H1 (cell line): Measurements from ENCODE around the gene SDSL. TPM values are rescaled to one million over a fixed set of nuclear protein-coding genes. Genes with fewer than 3 reads are reported as not detected.

Experiments
- CTCF ChIA-PET: fragments of 300-600 bp; sonication (Branson Sonifier 250); formaldehyde crosslinking; loops from one replicate; lab custom pipeline; 2021; ENCODE audit not compliant: partially characterized antibody; lab: Charles Lee
- POLR2A ChIA-PET: fragments of 300-600 bp; sonication (Branson Sonifier 250); formaldehyde crosslinking; loops from one replicate; lab custom pipeline; 2021; ENCODE audit warnings: inconsistent platforms; ENCODE audit not compliant: partially characterized antibody; lab: Charles Lee
- DNase-seq, 2 experiments: peaks; one replicate each; pipeline versions ENCODE4 v3.0.0 to v3.0.0-alpha.2; 2010 to 2022; ENCODE audit warnings: low spot score in 2 of 2, low read depth in 1 of 2, mixed read lengths in 1 of 2
- FAIRE-seq: peaks from 2 replicates; lab custom pipeline; 2011; peaks lifted over from hg19 to GRCh38; lab: Jason Lieb, UNC
- H2AFZ ChIP-seq: 2 replicates; pipeline ENCODE4 v1.8.1; 2012; ENCODE audit warnings: low read length, inconsistent platforms
- H2AK5ac ChIP-seq: 2 replicates; pipeline ENCODE4 v1.6.1; 2013; ENCODE audit warnings: low read depth, low read length
- H2BK120ac ChIP-seq: replicated peaks from 2 replicates; pipeline ENCODE3; 2013; ENCODE audit warnings: low read depth, low read length, inconsistent platforms
- H2BK12ac ChIP-seq: 2 replicates; pipeline ENCODE4 v1.6.1; 2013; ENCODE audit warnings: low read depth, low read length
- H2BK15ac ChIP-seq: 2 replicates; pipeline ENCODE4 v1.6.1; 2013; ENCODE audit warnings: low read length
- H2BK20ac ChIP-seq: 2 replicates; pipeline ENCODE4 v1.6.1; 2013; ENCODE audit warnings: low read length
- H2BK5ac ChIP-seq: 2 replicates; pipeline ENCODE4 v1.6.1; 2013; ENCODE audit warnings: low read depth, low read length
- H3K14ac ChIP-seq: 2 replicates; pipeline ENCODE4 v1.6.1; 2013; ENCODE audit warnings: inconsistent platforms; ENCODE audit not compliant: insufficient read length
- H3K18ac ChIP-seq: 2 replicates; pipeline ENCODE4 v1.6.1; 2013; ENCODE audit warnings: low read length; ENCODE audit errors: extremely low read depth
- H3K23ac ChIP-seq: 2 replicates; pipeline ENCODE4 v1.6.1; 2013; ENCODE audit warnings: inconsistent platforms; ENCODE audit not compliant: insufficient read length
- H3K23me2 ChIP-seq: 2 replicates; pipeline ENCODE4 v1.6.1; 2013; ENCODE audit warnings: low read depth, low read length
- H3K27ac ChIP-seq: 2 replicates; pipeline ENCODE4 v1.6.1; 2011; ENCODE audit warnings: low read depth, low read length, inconsistent platforms
- H3K27me3 ChIP-seq, 4 experiments: replicated peaks in 1 of 4; 1 replicate in 1 of 4; 2 replicates in 3 of 4; pipeline versions ENCODE4 v1.6.1 to v1.8.1; 2011 to 2013; ENCODE audit warnings: low read length in 3 of 4, mild to moderate bottlenecking in 3 of 4, inconsistent platforms in 2 of 4, mixed read lengths in 2 of 4, moderate library complexity in 1 of 4; ENCODE audit not compliant: control insufficient read depth in 3 of 4, insufficient read depth in 3 of 4; ENCODE audit errors: extremely low read depth in 1 of 4
- H3K36me3 ChIP-seq, 4 experiments: 2 replicates each; pipeline versions ENCODE4 v1.6.1 to v1.8.1; 2011 to 2013; ENCODE audit warnings: mild to moderate bottlenecking in 4 of 4, low read length in 3 of 4, moderate library complexity in 2 of 4, control low read depth in 1 of 4, inconsistent platforms in 1 of 4; ENCODE audit not compliant: insufficient read depth in 4 of 4, control insufficient read depth in 2 of 4
- H3K4ac ChIP-seq: replicated peaks from 2 replicates; pipeline ENCODE3; 2013; ENCODE audit warnings: low read length, low read depth, mixed read lengths, inconsistent platforms; ENCODE audit not compliant: insufficient read length
- H3K4me1 ChIP-seq, 4 experiments: replicated peaks in 1 of 4; 1 replicate in 1 of 4; 2 replicates in 3 of 4; pipeline versions ENCODE4 v1.6.1 to v1.8.1; 2011 to 2013; ENCODE audit warnings: low read length in 3 of 4, inconsistent platforms in 2 of 4, mixed read lengths in 1 of 4; ENCODE audit not compliant: insufficient read depth in 4 of 4, control insufficient read depth in 3 of 4
- H3K4me2 ChIP-seq, 2 experiments: 2 replicates each; pipeline versions ENCODE4 v1.6.1 to v1.8.1; 2011 to 2013; ENCODE audit warnings: low read depth in 2 of 2, low read length in 2 of 2, control low read depth in 1 of 2, inconsistent platforms in 1 of 2, mild to moderate bottlenecking in 1 of 2; ENCODE audit not compliant: insufficient read depth in 1 of 2
- H3K4me3 ChIP-seq, 4 experiments: fragments of 200-600, 300-600 bp in 1 of 4; sonication (generic), shearing (Covaris generic), sonication (Bioruptor Twin) in 1 of 4; 2 replicates each; pipeline versions ENCODE4 v1.5.1 to v1.8.1; 2011 to 2016; ENCODE audit warnings: low read length in 4 of 4, low read depth in 3 of 4, control low read depth in 2 of 4, inconsistent platforms in 2 of 4, mild to moderate bottlenecking in 2 of 4, mixed read lengths in 1 of 4, moderate library complexity in 1 of 4; ENCODE audit not compliant: insufficient read depth in 2 of 4; ENCODE audit errors: extremely low read depth in 1 of 4
- H3K56ac ChIP-seq: replicated peaks from 2 replicates; pipeline ENCODE3; 2013; ENCODE audit warnings: low read depth, mild to moderate bottlenecking, mixed read lengths, low read length, inconsistent platforms; ENCODE audit not compliant: insufficient read length
- H3K79me1 ChIP-seq: 2 replicates; pipeline ENCODE4 v1.6.1; 2013; ENCODE audit warnings: low read depth, low read length, control low read depth
- H3K79me2 ChIP-seq, 2 experiments: 2 replicates each; pipeline versions ENCODE4 v1.6.1 to v1.8.1; 2012 to 2013; ENCODE audit warnings: low read length in 2 of 2, mild to moderate bottlenecking in 2 of 2, inconsistent platforms in 1 of 2; ENCODE audit not compliant: insufficient read depth in 2 of 2, control insufficient read depth in 1 of 2
- H3K9ac ChIP-seq, 4 experiments: replicated peaks in 1 of 4; 1 replicate in 1 of 4; 2 replicates in 3 of 4; pipeline versions ENCODE4 v1.6.1 to v1.8.1; 2011 to 2013; ENCODE audit warnings: low read depth in 3 of 4, low read length in 3 of 4, control low read depth in 2 of 4, mild to moderate bottlenecking in 2 of 4, moderate library complexity in 2 of 4, inconsistent platforms in 1 of 4; ENCODE audit errors: extremely low read depth in 1 of 4
- H3K9me3 ChIP-seq, 2 experiments: 2 replicates each; pipeline versions ENCODE4 v1.6.1 to v1.8.1; 2012 to 2013; ENCODE audit warnings: mild to moderate bottlenecking in 2 of 2, moderate library complexity in 2 of 2, control low read depth in 1 of 2, inconsistent platforms in 1 of 2, low read depth in 1 of 2, low read length in 1 of 2, mixed read lengths in 1 of 2; ENCODE audit not compliant: insufficient read depth in 2 of 2
- H4K20me1 ChIP-seq, 2 experiments: replicated peaks in 1 of 2; 2 replicates each; pipeline versions ENCODE3 to v1.8.1; 2011 to 2013; ENCODE audit warnings: inconsistent platforms in 2 of 2, low read length in 2 of 2, mild to moderate bottlenecking in 1 of 2; ENCODE audit not compliant: insufficient read depth in 2 of 2, control insufficient read depth in 1 of 2
- H4K5ac ChIP-seq: 2 replicates; pipeline ENCODE4 v1.6.1; 2013; ENCODE audit warnings: low read length, low read depth, mixed read lengths, inconsistent platforms; ENCODE audit not compliant: insufficient read length
- H4K8ac ChIP-seq: 2 replicates; pipeline ENCODE4 v1.8.0; 2013; ENCODE audit warnings: mild to moderate bottlenecking, moderate library complexity, low read length, inconsistent platforms; ENCODE audit not compliant: insufficient read depth; ENCODE audit errors: extremely low read depth
- H4K91ac ChIP-seq: replicated peaks from 2 replicates; pipeline ENCODE3; 2013; ENCODE audit warnings: low read length, mixed read lengths, inconsistent platforms; ENCODE audit not compliant: insufficient read length
- ASH2L ChIP-seq: fragments of 200-600, 300-600 bp; sonication (generic); IDR thresholded peaks from one replicate; pipeline ENCODE4 v1.7.1; 2017; ENCODE audit warnings: low read length
- CEBPB ChIP-seq: IDR thresholded peaks from 2 replicates; pipeline ENCODE4 v1.6.1; 2012; ENCODE audit warnings: low read depth, low read length
- CHD1 ChIP-seq: IDR thresholded peaks from 2 replicates; pipeline ENCODE4 v1.6.1; 2012; ENCODE audit warnings: low read depth, low read length, improper control_type of control experiment
- CREB1 ChIP-seq: IDR thresholded peaks from 2 replicates; pipeline ENCODE4 v1.6.1; 2012; ENCODE audit warnings: inconsistent platforms
- EGR1 ChIP-seq: IDR thresholded peaks from 2 replicates; pipeline ENCODE4 v1.6.1; 2011; ENCODE audit warnings: low read depth, low read length, borderline replicate concordance
- KDM4A ChIP-seq: IDR thresholded peaks from one replicate; pipeline ENCODE4 v1.7.1; 2012; ENCODE audit warnings: low read depth, mild to moderate bottlenecking, moderate library complexity, low read length, inconsistent platforms; ENCODE audit not compliant: severe bottlenecking
- KDM5A ChIP-seq: fragments of 200-600 bp; IDR thresholded peaks from 2 replicates; pipeline ENCODE4 v1.7.1; 2012; ENCODE audit warnings: mild to moderate bottlenecking, low read length, inconsistent platforms, mixed read lengths
- RBBP5 ChIP-seq: IDR thresholded peaks from 2 replicates; pipeline ENCODE4 v1.7.1; 2012; ENCODE audit warnings: low read depth, mild to moderate bottlenecking, inconsistent platforms, low read length, moderate library complexity, borderline replicate concordance
- SAP30 ChIP-seq: fragments of 300-600 bp; sonication (generic); IDR thresholded peaks from 2 replicates; pipeline ENCODE4 v1.7.1; 2012; ENCODE audit warnings: low read length, moderate library complexity, mild to moderate bottlenecking, inconsistent platforms; ENCODE audit not compliant: insufficient read depth, insufficient replicate concordance
- TAF1 ChIP-seq: IDR thresholded peaks from 2 replicates; pipeline ENCODE4 v1.6.1; 2011; ENCODE audit warnings: mild to moderate bottlenecking, low read depth, low read length
- WGBS, 2 experiments: shearing (Covaris generic) in 1 of 2; methylation state at CpG; one replicate each; pipeline versions ENCODE4 v1.1.6 to v1.1.7; 2013 to 2015; ENCODE audit warnings: low lambda C conversion rate in 2 of 2, mixed read lengths in 2 of 2, inconsistent platforms in 1 of 2, low coverage in 1 of 2, missing lambda C conversion rate in 1 of 2; ENCODE audit not compliant: insufficient replicate concordance in 2 of 2, insufficient coverage in 1 of 2, insufficient read length in 1 of 2; ENCODE audit errors: extremely low coverage in 1 of 2, missing lambda C conversion rate in 1 of 2; 5-methylcytosine and 5-hydroxymethylcytosine counted together
- polyA plus RNA-seq, 7 experiments: library from polyadenylated mRNA; depleted of rRNA in 3 of 7; stranded (reverse) in 5 of 7; unstranded in 2 of 7; fragments of >200 nt in 5 of 7; fragments of 200-250 nt in 2 of 7; gene quantifications; 1 replicate in 5 of 7; 2 replicates in 1 of 7; 4 replicates in 1 of 7; pipeline versions ENCODE4 v1.2.1 to v1.2.3, GENCODE V29; 2011 to 2013; ENCODE audit warnings: missing spikeins in 2 of 7, mixed read lengths in 2 of 7
- total RNA-seq: library from RNA; stranded (reverse); fragmentation: NEBNext Ultra II Directional; extraction: Animal tissue kit (Norgen Biotek cat#: 25700); gene quantifications from 2 replicates; pipeline ENCODE4 v1.2.1, GENCODE V29; 2021

The SDSL gene
- total and polyA plus RNA-seq, 2 of the 8 experiments (the other 6 are each of a cell fraction or from before 2014, with no cell fraction given): 0.69 to 1.3 TPM

- DNase-seq: no peak
Observed at GRCh38 chr12:113456761-113457160, 34.6 kb downstream of the SDSL start.

More at GRCh38 chr12:113456761-113457160, 34.6 kb downstream of the SDSL start:
- POLR2A ChIA-PET: no interaction called here
- no peak overlapping the region for H3K4ac ChIP-seq
- 0 out of 4 replicates have a peak overlapping the region, but pooled peaks of 1 of the 2 experiments have one; percentile 5 for H3K4me2 ChIP-seq
- no peak overlapping the region for H2BK20ac ChIP-seq
- H2AK5ac ChIP-seq: no peak overlapping the region
- TF ChIP-seq KDM5A: no peak
- no peak for TF ChIP-seq RBBP5
- TF ChIP-seq TAF1: no peak
- TF ChIP-seq CEBPB: no peak
- no peak for TF ChIP-seq CHD1
- no peak for TF ChIP-seq ASH2L
- no peak for TF ChIP-seq KDM4A
- no peak for TF ChIP-seq SAP30
- TF ChIP-seq CREB1: no peak
- TF ChIP-seq EGR1: no peak
- H3K23me2 ChIP-seq: no peaks in the 10 kb centered on the region
- no peak overlapping the region for H2BK15ac ChIP-seq
- H3K27me3 ChIP-seq: peaks cover 0 to 8% (median under 1%) of the 10 kb centered on the region in 4 experiments; a peak in 5 of 7 replicates
- H2BK120ac ChIP-seq: no peak overlapping the region
- H4K5ac ChIP-seq: no peak overlapping the region
- no peak overlapping the region for H2BK5ac ChIP-seq
- no peaks in the 10 kb centered on the region for H3K79me1 ChIP-seq
- WGBS, 2 experiments: 85% methylated on average over 4 of the region's 4 CpGs; no CpG with 5 or more reads in 1 of the 2 experiments
- no peak overlapping the region for H4K8ac ChIP-seq
- H3K4me3 ChIP-seq: no peak overlapping the region
- H3K79me2 ChIP-seq: no peaks in the 10 kb centered on the region
- H3K4me1 ChIP-seq: peaks cover 0 to 3% (median 1%) of the 10 kb centered on the region in 4 experiments; a peak in 3 of 7 replicates
- no peak overlapping the region for H3K18ac ChIP-seq
- no peak overlapping the region for H3K9ac ChIP-seq
- no peak for FAIRE-seq
- CTCF ChIA-PET: interaction anchor here (1.0 to 8.0 kb wide), 5 partner anchors 13 to 310 kb away, joined by 3 to 82 read pairs (median 4); partner anchors contain the start of gene LHX5
- no peak overlapping the region for H3K23ac ChIP-seq
- no peak overlapping the region for H3K56ac ChIP-seq
- no peaks in the 10 kb centered on the region for H3K9me3 ChIP-seq
- no peaks in the 10 kb centered on the region for H4K20me1 ChIP-seq
- no peak overlapping the region for H4K91ac ChIP-seq
- H2AFZ ChIP-seq: no peak overlapping the region
- no peak overlapping the region for H3K14ac ChIP-seq
- no peak overlapping the region for H2BK12ac ChIP-seq
- no peaks in the 10 kb centered on the region; a peak in 1 of 8 replicates for H3K36me3 ChIP-seq
- no peak overlapping the region for H3K27ac ChIP-seq
